ENCODE data around the gene RAD51B. TPM values are rescaled to one million over a fixed set of nuclear protein-coding genes. Genes with fewer than 3 reads are reported as not detected.

RAD51B gene
- total and polyA plus RNA-seq, 9 donors: 21.6 to 70.1 (median 35.1) TPM

DNA sequence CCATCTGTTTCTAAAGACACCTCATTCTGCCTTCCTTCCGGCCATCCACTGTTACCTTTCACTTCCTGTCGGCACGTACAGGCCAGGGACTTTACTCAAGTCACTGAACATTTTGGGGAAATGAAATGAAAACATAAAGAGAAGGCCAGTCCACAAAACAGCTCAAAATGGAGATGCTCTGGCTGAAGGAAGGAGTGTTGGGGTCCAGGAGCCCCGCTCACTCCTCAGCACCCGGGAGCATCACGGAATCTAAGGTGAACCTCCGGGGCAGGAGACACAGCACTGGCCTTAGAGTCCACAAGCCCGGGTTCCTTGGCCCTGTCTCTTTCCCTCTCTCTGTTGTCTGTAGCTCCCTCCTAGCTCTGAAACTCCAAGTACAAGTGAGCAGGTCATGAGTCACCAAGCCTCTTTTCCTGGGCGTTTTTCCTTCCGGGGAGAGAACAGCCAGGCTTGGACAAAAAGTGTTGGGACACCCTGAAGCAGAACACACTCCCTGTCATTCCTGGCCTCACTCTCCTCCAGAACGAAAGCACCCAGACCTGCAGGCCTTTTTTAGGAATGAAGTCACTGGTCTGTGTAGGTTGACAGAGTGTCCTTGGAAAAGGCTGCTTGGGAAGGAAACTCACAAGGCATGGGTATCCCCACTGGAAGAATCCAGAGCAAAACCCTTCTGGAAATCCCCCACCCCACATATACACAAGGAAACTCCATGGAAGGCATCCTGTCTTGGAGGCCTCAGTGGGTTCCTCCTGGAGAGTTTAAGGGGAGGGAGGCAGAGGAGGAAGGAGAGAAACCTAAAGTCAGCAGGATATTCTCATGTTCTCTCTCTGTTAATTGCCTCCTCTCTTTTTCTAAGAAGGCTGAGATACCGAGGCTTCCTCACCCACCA lies 728.0 kb downstream of the RAD51B start:
- DNase-seq: peak; percentile 56 to 87 (median 62)
- Histone ChIP-seq H3K27me3 (no peaks in the 10 kb centered on the region), H3K4me3 (no peak overlapping the region), H3K27ac (peak overlapping the region; percentile 78 to 92), H3K4me1 (ENCODE audit: insufficient read depth) (peaks cover 40% of the 10 kb centered on the region), H3K36me3 (no peaks in the 10 kb centered on the region), H3K9me3 (no peaks in the 10 kb centered on the region)
- TF ChIP-seq EP300 (IDR thresholded peaks at IDR 0.05) (peak; percentile 80), POLR2A (IDR thresholded peaks at IDR 0.05) (peak; percentile 43)
- TF ChIP-seq, protein P1, sequence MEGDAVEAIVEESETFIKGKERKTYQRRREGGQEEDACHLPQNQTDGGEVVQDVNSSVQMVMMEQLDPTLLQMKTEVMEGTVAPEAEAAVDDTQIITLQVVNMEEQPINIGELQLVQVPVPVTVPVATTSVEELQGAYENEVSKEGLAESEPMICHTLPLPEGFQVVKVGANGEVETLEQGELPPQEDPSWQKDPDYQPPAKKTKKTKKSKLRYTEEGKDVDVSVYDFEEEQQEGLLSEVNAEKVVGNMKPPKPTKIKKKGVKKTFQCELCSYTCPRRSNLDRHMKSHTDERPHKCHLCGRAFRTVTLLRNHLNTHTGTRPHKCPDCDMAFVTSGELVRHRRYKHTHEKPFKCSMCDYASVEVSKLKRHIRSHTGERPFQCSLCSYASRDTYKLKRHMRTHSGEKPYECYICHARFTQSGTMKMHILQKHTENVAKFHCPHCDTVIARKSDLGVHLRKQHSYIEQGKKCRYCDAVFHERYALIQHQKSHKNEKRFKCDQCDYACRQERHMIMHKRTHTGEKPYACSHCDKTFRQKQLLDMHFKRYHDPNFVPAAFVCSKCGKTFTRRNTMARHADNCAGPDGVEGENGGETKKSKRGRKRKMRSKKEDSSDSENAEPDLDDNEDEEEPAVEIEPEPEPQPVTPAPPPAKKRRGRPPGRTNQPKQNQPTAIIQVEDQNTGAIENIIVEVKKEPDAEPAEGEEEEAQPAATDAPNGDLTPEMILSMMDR (IDR thresholded peaks at IDR 0.05): no peak
- intact Hi-C loops (cut with DNase I): loop anchor here (2.0 to 10.0 kb wide), 8 partner anchors 110 to 603 kb away; partner anchors contain the start of gene ZFP36L1 (in 2 of the 4)
- 46 to 56% (median 52%) methylated on average over 12 of the region's 12 CpGs for WGBS, 3 donors

DNA sequence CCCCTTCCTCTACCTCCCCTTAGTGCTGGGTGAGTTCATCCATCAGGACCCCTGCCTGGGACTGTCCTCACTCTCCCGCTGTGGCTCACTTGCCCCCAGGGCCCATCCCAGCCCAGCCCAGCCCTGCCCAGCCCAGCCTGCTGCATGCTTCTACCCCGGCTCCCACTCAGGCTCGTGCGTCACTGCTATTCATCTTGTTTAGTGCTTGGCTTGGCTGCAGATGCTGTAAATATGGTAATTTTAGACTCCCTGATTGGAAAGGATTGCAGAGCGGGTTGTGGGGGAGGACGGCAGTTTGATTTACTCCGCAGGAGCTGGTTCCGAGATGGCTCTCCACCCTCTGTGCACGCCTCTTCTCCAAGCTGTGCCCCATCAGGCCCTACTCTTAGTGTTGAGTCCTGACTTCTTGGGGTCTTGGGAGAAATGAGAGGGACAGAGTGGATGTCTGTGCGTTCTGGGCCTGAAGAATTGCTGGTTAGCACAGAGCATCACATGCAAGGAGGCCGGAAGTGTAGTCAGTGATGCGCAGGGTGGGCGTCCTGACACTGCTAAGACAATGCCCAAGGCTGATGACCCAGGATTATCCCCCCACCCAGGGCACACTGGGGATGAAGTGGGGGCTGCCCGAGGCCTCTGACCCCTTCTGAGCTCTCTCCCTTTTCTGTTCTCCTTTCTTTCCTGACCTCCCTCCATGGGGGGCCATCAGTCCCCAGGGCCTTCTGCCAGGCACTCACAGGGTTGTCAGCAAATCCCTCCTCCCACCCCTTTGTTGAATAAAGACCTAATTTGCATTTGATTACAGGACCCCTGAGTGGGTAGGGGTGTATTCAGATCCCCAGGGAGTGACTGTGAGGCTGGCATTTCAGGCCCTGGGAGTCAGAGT lies 728.9 kb downstream of the RAD51B start:
- peak; percentile 89 to 96 (median 93) for DNase-seq
- Histone ChIP-seq H3K27me3 (no peaks in the 10 kb centered on the region), H3K4me1 (ENCODE audit: insufficient read depth) (peaks cover 40% of the 10 kb centered on the region), H3K27ac (peak overlapping the region; percentile 78 to 92), H3K36me3 (no peaks in the 10 kb centered on the region), H3K9me3 (no peaks in the 10 kb centered on the region), H3K4me3 (no peak overlapping the region)
- TF ChIP-seq POLR2A (IDR thresholded peaks at IDR 0.05): peak; percentile 49
- peak; percentile 85 for TF ChIP-seq EP300 (IDR thresholded peaks at IDR 0.05)
- TF ChIP-seq, protein P1 (IDR thresholded peaks at IDR 0.05): no peak
- 16 to 24% (median 18%) methylated on average over 14 of the region's 14 CpGs for WGBS, 3 donors
- intact Hi-C loops (cut with DNase I): loop anchor here (5.0 to 10.0 kb wide), 7 partner anchors 109 to 604 kb away; partner anchors contain the start of gene ZFP36L1 (in 1 of the 4)

DNA sequence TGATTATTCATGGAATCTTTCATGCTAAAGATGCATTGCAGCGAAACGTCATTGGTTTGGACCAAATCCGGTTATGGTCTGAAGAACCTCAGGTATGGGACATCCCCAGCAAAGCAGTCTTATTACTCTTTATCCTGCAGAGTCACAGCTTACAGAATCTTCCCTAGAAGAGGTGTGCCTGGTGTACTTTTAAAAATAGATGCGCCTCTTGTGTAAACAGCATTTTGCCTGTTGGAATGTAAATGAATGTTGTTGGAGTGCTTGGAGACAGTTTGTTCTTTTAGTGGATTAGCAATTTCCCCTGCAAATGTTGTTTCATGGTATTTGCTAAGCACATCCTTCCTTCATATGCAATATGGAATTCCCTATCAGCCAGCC lies 730.7 kb downstream of the RAD51B start:
- H3K4me1 ChIP-seq (ENCODE audit: insufficient read depth): peaks cover 38% of the 10 kb centered on the region
- no peak overlapping the region for H3K4me3 ChIP-seq
- H3K27me3 ChIP-seq: no peaks in the 10 kb centered on the region
- no peaks in the 10 kb centered on the region for H3K36me3 ChIP-seq
- H3K9me3 ChIP-seq: no peaks in the 10 kb centered on the region
- DNase-seq: no peak
- TF ChIP-seq POLR2A (IDR thresholded peaks at IDR 0.05) (no peak), EP300 (IDR thresholded peaks at IDR 0.05) (no peak)
- TF ChIP-seq, protein P1 (IDR thresholded peaks at IDR 0.05): no peak
- H3K27ac ChIP-seq: peak overlapping the region in 1 of 2 donors; percentile 20
- intact Hi-C loops (cut with DNase I): loop anchor here in 1 of 4 donors (10.0 kb wide), 1 partner anchor 114 kb away; no protein-coding TSS in a partner anchor
- 56 to 59% (median 57%) methylated on average over 4 of the region's 4 CpGs for WGBS, 3 donors

DNA sequence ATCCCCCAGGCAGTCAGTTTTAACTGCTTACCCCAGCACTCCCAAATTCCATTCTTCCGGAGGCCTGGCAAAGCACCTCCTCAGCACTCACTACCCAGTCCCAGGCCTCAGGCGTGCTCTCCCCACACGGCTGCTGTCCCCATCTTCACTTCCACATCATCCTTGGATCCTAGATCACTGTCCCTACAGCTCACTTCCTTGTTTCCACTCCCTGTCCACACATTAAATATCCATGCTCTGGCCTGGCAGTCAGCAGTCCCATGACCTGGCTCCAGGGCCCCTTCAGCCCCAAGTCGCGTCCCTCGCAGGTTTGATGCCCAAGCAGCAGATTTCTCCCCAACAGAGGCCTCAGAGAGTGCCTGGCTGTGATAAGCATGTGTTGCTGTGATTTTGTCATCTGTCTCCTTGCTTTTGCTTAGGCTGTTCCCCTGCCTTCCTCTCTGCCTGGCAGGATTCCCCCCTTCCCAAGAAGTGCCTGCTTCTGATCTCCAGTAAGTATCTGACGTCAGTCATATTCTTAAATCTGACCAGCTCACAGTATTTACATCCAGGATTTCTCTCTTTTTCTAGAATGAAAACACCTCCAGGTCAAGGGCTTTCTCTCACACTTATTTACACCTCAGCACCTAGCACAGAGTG lies 731.6 kb downstream of the RAD51B start:
- TF ChIP-seq EP300 (IDR thresholded peaks at IDR 0.05) (no peak), POLR2A (IDR thresholded peaks at IDR 0.05) (no peak)
- TF ChIP-seq, protein P1 (IDR thresholded peaks at IDR 0.05): no peak
- 70 to 78% (median 72%) methylated on average over 7 of the region's 7 CpGs for WGBS, 3 donors
- Histone ChIP-seq H3K27me3 (no peaks in the 10 kb centered on the region), H3K27ac (peak overlapping the region; percentile 14 to 38), H3K9me3 (no peaks in the 10 kb centered on the region), H3K4me1 (ENCODE audit: insufficient read depth) (peaks cover 38% of the 10 kb centered on the region), H3K36me3 (no peaks in the 10 kb centered on the region), H3K4me3 (no peak overlapping the region)
- intact Hi-C loops (cut with DNase I): loop anchor here in 1 of 4 donors (10.0 kb wide), 1 partner anchor 114 kb away; no protein-coding TSS in a partner anchor
- DNase-seq: no peak

All from ovary (tissue), 9 donors.